ENCODE data around the gene ANKS1B. TPM values are rescaled to one million over a fixed set of nuclear protein-coding genes. Genes with fewer than 3 reads are reported as not detected.
"Not testable (repeated sequence)": the region's sequence is repeated elsewhere in the genome, so short reads cannot be mapped to it uniquely, and the experiment has no call there.

ANKS1B gene
- not detected for total RNA-seq

DNA sequence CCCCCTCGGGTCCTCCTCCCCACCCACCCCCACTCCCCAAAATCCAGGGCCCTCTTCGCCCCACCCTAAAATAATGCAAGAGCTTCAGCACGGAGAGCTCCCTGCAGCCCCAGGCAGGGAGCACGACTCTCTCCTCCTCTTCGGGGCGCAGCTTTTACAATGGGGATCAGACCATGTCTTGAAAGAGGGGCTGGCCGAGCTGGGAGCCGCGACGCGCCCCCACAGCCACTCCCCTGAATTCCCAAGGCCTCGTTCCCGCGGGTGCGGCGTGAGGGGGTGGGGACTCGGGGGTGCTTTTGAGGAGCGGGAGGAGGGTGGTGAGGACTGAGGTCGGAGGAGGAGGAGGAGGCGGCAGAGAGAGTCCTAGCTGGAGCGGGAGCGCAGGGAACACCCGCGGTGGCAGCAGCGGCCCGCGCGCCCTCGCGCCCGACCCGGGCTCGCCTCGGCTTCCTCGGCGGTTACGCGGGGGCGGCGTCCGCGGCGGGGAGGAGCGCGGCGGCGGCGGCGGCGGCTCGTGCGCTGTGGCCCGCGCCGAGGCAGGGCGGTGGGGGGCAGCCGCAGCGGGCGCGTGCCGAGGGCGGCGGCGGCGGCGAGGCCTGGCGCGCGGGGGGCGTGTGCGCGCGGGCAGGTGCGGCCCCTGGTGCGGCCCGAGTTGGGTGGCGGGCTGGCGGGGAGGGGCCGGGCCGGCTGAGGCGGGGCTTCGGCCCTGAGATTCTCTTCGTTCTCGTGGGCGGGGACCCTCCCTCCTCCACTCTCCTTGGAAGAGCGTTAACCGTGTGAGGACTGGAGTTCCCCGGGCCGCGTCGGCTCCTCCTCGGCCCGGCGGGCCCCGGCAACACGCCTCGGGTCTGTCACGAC lies at the start of gene ANKS1B:
ANKS1B (minus strand) TSS at position 666 of the 858 bp plus-strand sequence. CDS start 699 bp downstream, outside the sequence.
- peaks cover 65% of the 10 kb centered on the region for H3K27me3 Mint-ChIP-seq
- no peaks in the 10 kb centered on the region for H3K9me3 Mint-ChIP-seq
- H3K4me1 Mint-ChIP-seq, result peaks cover 9% of the 10 kb centered on the region
- no peak within 1 kb of the TSS for H3K27ac Mint-ChIP-seq
- peak within 1 kb of the TSS; percentile 65 for H3K4me3 Mint-ChIP-seq
- peak; percentile 47 for DNase-seq
- no peaks in the 10 kb centered on the region for H3K36me3 Mint-ChIP-seq

DNA sequence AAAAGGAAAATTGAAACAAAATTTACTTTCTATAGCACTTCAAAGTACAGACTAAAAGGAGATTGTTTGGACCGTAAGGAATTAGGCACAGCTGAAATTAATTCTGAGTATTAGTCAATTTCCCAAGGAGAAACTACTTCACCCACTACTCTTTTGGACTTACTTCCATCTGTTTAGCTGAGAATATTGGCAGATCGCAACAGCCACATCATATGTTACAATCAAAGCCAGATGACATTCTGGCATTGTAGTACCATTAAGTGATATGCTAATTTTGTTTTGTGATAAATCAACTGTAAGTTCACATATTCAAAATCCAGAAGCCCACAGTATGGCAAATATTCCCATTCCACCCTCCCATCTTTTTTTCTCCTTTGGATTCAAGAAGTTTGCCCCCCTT lies 47.1 kb upstream of the ANKS1B start:
- Mint-ChIP-seq H3K36me3 (peaks cover 23% of the 10 kb centered on the region), H3K27ac (no peak overlapping the region), H3K27me3 (no peaks in the 10 kb centered on the region)

DNA sequence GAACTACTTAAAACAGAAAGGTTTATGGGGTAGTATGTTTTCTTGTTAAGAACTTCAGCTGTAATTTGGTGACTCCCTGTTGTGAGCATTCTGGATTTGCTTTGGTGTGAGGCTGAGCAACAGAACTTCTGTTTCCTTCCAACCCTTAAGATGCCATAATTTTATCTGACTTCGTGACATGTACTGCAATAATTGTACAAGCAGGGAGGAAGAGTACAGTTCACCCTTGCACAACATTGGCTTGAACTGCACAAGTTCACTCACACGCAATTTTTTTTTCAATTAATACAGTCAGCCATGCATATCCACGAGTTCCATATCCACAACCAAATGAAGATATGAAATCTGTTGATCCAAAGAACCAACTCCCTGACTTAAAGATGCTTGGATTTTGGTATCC lies 42.9 kb upstream of the ANKS1B start:
- Mint-ChIP-seq H3K36me3 (peaks cover 11% of the 10 kb centered on the region), H3K27ac (no peak overlapping the region), H3K27me3 (no peaks in the 10 kb centered on the region), H3K4me3 (no peak overlapping the region), H3K9me3 (no peaks in the 10 kb centered on the region), H3K4me1 (no peaks in the 10 kb centered on the region)
- no peak for DNase-seq

More for the DNA sequence above, 47.1 kb upstream of the ANKS1B start:
- no peaks in the 10 kb centered on the region for H3K9me3 Mint-ChIP-seq
- H3K4me3 Mint-ChIP-seq, result no peak overlapping the region
- DNase-seq, result no peak
- H3K4me1 Mint-ChIP-seq, result no peaks in the 10 kb centered on the region

DNA sequence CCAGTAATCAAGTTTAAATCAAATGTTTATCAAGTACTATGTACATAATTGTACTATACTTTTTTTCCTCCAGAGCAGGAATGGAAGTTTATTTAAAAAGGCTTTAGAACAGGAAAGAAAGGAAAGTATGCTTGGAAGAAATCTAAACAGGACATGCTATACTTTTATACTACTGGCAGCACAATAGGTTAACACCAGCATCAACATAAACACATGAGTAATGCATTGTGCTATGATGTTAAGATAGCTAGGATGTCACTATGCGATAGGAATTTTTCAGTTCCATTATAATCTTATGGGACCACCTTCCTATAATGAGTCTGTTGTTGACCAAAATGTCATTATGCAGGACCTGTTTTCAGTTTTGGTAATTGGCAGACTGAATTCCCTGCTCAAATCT lies 41.5 kb upstream of the ANKS1B start:
- H3K36me3 Mint-ChIP-seq, result peaks cover 11% of the 10 kb centered on the region
- H3K4me1 Mint-ChIP-seq, result no peaks in the 10 kb centered on the region
- no peak overlapping the region for H3K27ac Mint-ChIP-seq
- H3K4me3 Mint-ChIP-seq, result no peak overlapping the region
- DNase-seq, result no peak
- H3K27me3 Mint-ChIP-seq, result no peaks in the 10 kb centered on the region
- no peaks in the 10 kb centered on the region for H3K9me3 Mint-ChIP-seq

DNA sequence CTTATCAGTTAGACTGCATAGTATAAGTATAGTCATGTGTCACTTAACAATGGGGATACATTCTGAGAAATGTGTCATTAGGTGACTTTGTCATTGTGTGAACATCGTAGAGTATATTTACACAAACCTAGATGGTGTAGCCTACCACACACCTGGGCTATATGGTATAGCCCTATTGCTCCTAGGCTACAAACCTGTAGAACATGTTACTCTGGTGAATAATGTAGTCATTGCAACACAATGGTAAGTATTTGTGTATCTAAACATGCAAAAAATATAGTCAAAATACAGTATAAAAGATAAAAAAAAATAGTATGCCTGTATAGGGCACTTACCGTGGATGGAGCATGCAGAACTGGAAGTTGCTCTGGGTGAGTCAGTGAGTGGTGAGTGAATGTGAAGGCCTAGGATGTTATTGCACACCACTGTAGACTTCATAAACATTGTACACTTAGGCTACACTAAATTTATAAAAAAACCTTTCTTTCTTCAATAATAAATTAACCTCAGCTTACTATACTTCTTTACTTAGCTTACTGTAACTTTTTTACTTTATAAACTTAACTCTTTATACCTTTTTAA lies 40.3 kb upstream of the ANKS1B start:
- H3K36me3 Mint-ChIP-seq, result peaks cover 8% of the 10 kb centered on the region
- no peak for DNase-seq
- H3K9me3 Mint-ChIP-seq, result no peaks in the 10 kb centered on the region
- no peaks in the 10 kb centered on the region for H3K4me1 Mint-ChIP-seq
- no peaks in the 10 kb centered on the region for H3K27me3 Mint-ChIP-seq
- no peak overlapping the region for H3K27ac Mint-ChIP-seq
- H3K4me3 Mint-ChIP-seq, result no peak overlapping the region

DNA sequence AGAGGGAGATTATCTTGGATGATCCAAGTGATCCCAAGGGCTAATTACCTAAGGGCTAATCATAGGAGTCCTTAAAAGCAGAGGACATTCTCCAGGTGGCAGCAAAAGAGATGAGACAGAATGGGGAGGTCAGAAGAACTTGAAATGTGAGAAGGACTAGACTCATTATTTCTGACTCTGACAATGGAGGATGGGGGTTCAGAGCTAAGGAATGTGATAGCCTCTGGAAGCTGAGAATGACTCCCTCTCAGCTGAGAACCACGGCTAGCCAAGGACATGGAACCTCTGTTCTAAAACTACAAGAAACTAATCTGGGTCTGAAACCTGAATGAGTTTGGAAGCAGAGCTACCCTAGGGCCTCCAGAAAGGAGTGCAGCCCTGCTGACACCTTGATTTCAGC lies 35.6 kb upstream of the ANKS1B start:
- Mint-ChIP-seq H3K36me3 (peaks cover 18% of the 10 kb centered on the region), H3K27me3 (no peaks in the 10 kb centered on the region), H3K4me3 (no peak overlapping the region), H3K4me1 (no peaks in the 10 kb centered on the region), H3K27ac (no peak overlapping the region), H3K9me3 (peaks cover 3% of the 10 kb centered on the region)
- DNase-seq, result no peak

DNA sequence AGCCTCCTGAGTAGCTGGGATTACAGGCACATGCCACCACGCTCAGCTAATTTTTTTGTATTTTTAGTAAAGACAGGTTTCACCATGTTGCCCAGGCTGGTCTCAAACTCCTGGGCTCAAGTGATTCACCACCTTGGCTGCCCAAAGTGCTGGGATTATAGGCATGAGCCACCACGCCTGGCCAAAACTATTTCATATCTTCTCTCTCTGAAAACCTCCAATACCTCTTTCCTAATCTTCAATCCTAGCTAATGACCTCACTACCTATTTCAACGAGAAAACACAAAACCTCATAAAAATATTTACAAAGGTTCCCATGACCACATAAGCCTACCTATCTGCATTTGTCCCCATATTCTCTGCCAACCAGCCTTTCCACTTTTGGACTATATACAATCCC lies 32.3 kb upstream of the ANKS1B start:
- no peak for DNase-seq
- H3K36me3 Mint-ChIP-seq, result peaks cover 17% of the 10 kb centered on the region
- H3K27ac Mint-ChIP-seq, result no peak overlapping the region
- H3K4me3 Mint-ChIP-seq, result no peak overlapping the region
- peaks cover 10% of the 10 kb centered on the region for H3K9me3 Mint-ChIP-seq
- no peaks in the 10 kb centered on the region for H3K27me3 Mint-ChIP-seq
- no peaks in the 10 kb centered on the region for H3K4me1 Mint-ChIP-seq

DNA sequence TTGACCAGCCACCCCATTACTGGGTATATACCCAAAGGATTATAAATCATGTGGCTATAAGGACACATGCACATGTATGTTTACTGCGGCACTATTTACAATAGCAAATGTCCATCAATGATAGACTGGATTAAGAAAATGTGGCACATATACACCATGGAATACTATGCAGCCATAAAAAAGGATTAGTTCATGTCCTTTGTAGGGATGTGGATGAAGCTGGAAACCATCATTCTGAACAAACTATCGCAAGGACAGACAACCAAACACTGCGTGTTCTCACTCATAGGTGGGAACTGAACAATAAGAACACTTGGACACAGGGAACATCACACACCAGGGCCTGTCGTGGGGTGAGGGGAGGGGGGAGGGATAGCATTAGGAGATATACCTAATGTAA lies 31.6 kb upstream of the ANKS1B start:
- peaks cover 12% of the 10 kb centered on the region for H3K36me3 Mint-ChIP-seq
- not testable (repeated sequence) for H3K4me1 Mint-ChIP-seq, DNase-seq, H3K27me3 Mint-ChIP-seq, H3K27ac Mint-ChIP-seq, H3K4me3 Mint-ChIP-seq
- peaks cover 10% of the 10 kb centered on the region for H3K9me3 Mint-ChIP-seq

DNA sequence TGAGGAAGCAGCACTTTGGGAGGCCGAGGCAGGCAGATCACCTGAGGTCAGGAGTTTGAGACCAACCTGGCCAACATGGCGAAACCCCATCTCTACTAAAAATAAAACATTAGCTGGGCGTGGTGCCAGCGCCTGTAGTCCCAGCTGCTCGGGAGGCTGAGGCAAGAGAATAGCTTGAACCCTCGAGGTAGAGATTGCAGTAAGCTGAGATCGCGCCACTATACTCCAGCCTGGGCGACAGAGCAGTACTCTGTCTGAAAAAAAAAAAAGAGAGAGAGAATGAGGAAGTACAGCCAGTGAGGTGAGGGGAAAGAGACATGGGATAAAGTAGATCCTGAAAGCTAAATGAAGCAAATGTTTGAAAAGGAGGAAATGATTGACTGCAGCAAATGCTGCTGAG lies 21.1 kb upstream of the ANKS1B start:
- not testable (repeated sequence) for H3K27me3 Mint-ChIP-seq, H3K4me1 Mint-ChIP-seq, H3K4me3 Mint-ChIP-seq, H3K9me3 Mint-ChIP-seq, H3K27ac Mint-ChIP-seq, DNase-seq
- H3K36me3 Mint-ChIP-seq, result peaks cover 17% of the 10 kb centered on the region

DNA sequence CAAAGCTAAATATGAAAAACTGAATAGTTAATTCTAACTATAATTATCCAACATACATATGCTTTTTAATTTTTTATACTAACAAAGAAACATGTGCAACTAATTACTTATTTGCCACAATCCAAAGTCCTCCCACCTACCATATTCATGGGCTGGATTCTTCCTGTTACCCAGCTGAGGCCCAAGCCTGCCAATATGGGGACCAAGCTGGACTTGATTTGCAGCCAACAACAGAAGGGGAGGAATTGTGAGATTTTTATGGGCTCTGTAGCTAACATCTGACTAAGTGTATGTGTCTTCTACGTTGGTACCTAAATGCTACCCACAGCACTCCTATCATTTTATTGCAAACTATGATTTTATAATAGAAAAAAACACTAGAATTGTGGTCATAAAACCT lies 13.1 kb upstream of the ANKS1B start:
- H3K4me1 Mint-ChIP-seq, result no peaks in the 10 kb centered on the region

DNA sequence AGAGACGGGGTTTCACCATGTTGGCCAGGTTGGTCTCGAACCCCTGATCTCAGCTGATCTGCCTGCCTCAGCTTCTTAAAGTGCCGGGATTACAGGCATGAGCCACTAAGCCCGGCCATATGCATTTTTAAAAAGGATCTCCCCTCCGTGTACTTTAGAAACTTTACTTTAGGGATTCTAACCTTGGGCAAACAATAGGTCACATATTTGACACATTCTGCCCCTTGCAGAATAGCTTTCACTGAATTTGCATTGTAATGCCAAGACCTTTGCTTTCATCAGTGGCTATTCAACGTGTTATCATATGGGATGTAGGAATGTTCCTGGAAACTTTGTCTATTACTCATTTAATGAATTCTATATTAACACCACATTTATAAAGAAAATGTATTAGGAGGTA lies 11.4 kb upstream of the ANKS1B start:
- Mint-ChIP-seq H3K27me3 (no peaks in the 10 kb centered on the region), H3K4me3 (no peak overlapping the region), H3K27ac (no peak overlapping the region), H3K36me3 (no peaks in the 10 kb centered on the region), H3K4me1 (no peaks in the 10 kb centered on the region), H3K9me3 (peaks cover 20% of the 10 kb centered on the region)
- DNase-seq, result no peak

More for the DNA sequence above, 13.1 kb upstream of the ANKS1B start:
- Mint-ChIP-seq H3K4me3 (no peak overlapping the region), H3K9me3 (peaks cover 20% of the 10 kb centered on the region), H3K27ac (no peak overlapping the region), H3K27me3 (no peaks in the 10 kb centered on the region), H3K36me3 (no peaks in the 10 kb centered on the region)
- no peak for DNase-seq

DNA sequence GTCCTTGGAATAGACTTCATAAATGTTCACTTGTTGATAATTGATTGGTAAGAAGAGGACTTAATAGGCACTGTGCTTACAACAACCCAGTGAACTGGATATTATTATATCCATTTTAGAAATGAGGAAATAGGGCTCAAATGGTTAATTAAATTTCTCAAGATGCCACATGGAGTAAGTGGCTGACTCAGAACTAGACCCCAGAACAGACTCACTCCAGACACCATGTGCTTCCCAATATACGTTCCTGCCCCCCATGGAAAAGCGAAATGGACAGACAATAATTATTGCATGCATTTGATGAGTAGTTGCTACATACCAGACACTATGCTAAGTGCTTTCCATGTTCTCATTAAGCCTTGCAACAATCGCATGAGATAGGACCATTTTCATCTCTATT lies 895 bp upstream of the ANKS1B start:
- Mint-ChIP-seq H3K9me3 (no peaks in the 10 kb centered on the region), H3K4me1 (peaks cover 9% of the 10 kb centered on the region), H3K4me3 (peak overlapping the region; percentile 58), H3K27me3 (peaks cover 61% of the 10 kb centered on the region), H3K27ac (no peak overlapping the region), H3K36me3 (no peaks in the 10 kb centered on the region)
- no peak for DNase-seq

DNA sequence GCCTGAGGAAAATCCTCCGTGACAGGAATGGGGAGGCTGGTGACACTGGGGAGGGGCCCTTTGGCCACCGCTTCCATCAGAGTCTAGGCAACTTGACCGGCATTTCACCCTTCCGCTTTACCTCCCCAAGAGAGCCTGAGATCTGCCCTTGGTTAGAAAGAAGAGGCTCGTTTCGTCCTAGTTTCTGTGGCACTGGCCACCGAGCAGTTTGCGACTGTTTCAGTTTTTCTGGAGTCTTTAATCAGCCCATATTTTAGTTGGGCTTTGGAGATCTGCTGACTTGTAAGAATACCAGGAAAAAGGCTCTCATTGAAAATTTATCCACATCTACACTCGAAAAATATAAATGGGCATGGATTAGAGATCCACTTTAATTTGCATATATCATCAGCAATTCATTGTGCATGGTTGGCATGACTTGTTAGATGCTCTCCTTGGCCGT lies 414 bp upstream of the ANKS1B start:
- no peak for DNase-seq
- no peak overlapping the region for H3K27ac Mint-ChIP-seq
- peaks cover 65% of the 10 kb centered on the region for H3K27me3 Mint-ChIP-seq
- H3K4me3 Mint-ChIP-seq, result peak overlapping the region; percentile 58
- no peaks in the 10 kb centered on the region for H3K9me3 Mint-ChIP-seq
- peaks cover 9% of the 10 kb centered on the region for H3K4me1 Mint-ChIP-seq
- H3K36me3 Mint-ChIP-seq, result no peaks in the 10 kb centered on the region

DNA sequence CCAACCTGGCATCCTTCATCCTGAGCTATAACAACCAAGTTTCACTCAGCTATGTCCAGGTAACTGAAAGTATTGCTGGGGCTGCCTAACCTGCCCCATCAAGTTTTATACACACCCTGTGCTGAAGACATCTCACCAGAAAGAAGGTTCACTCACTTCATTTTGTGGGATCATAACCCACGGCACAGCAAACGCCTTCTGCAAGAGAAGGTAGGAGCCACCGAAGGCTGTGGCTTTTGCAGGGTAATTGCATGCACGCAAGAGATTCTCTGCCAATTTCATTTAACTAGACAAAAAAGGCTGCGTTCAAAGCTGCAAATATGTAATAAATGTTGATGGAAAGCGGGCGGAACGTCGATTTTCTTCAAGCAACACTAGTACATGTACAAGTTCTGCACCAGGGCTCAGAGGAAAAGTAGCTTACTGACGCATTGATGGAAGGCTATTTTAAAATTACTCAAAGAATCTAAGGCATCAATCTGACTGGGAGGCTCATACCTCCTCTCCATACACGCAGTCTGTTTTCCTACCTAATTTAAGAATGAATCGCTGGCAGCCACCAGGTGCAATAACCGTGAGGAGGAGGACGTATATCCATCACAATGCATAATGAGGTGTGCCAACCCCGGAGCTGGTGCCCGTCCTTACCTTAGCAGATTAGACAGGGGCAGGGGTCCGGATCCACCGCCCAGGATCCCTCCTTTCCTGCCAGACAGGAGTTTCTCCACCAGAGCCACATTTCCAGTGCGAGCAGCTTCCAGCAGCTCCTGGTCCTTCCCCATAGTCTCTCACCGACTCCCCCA lies 1.1 kb downstream of the ANKS1B start:
- Mint-ChIP-seq H3K9me3 (no peaks in the 10 kb centered on the region), H3K4me3 (peak overlapping the region; percentile 65)

DNA sequence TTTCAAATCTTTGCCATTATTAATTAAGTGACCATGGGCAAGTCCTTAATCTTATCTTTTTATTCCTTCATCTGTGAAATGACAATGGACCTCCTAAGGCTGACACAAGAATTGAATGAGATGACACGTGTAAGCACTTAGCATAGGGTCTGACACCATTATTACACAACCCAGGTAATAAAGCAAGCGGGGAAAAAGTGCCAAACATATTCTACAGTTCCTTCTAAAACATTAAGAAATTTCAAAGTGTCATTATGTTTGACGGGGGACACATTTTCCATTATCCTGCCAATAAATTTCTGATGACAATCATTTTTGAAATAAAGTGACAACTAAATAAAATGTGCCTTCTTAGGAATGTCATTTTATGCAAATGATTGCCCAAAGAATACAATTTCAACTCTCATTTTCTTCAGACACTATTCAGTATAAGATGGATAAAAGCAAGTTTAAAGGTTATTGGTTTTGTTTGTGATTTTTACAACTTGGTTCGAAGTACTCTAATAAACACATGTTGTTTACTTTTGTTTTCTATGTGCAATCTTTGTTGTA lies 3.0 kb downstream of the ANKS1B start:
- DNase-seq, result no peak
- H3K4me3 Mint-ChIP-seq, result no peak overlapping the region
- H3K27me3 Mint-ChIP-seq, result peaks cover 67% of the 10 kb centered on the region
- H3K36me3 Mint-ChIP-seq, result no peaks in the 10 kb centered on the region
- H3K9me3 Mint-ChIP-seq, result no peaks in the 10 kb centered on the region
- H3K4me1 Mint-ChIP-seq, result peaks cover 9% of the 10 kb centered on the region
- H3K27ac Mint-ChIP-seq, result no peak overlapping the region

More for the DNA sequence above, 1.1 kb downstream of the ANKS1B start:
- H3K27me3 Mint-ChIP-seq, result peaks cover 71% of the 10 kb centered on the region
- DNase-seq, result no peak
- H3K36me3 Mint-ChIP-seq, result no peaks in the 10 kb centered on the region
- no peak overlapping the region for H3K27ac Mint-ChIP-seq
- H3K4me1 Mint-ChIP-seq, result peaks cover 9% of the 10 kb centered on the region
